Activated gamma-delta T cell treated with Interleukin-2 at 50 U/mL for 16 hours (primary cell): ENCODE measurements around the gene BSG.
"Not testable (repeated sequence)": the region's sequence is repeated elsewhere in the genome, so short reads cannot be mapped to it uniquely, and the experiment has no call there.

Experiments used
- DNase-seq: peaks from one replicate; pipeline ENCODE4 v3.0.0-alpha.2; 2020

Gene BSG

DNA sequence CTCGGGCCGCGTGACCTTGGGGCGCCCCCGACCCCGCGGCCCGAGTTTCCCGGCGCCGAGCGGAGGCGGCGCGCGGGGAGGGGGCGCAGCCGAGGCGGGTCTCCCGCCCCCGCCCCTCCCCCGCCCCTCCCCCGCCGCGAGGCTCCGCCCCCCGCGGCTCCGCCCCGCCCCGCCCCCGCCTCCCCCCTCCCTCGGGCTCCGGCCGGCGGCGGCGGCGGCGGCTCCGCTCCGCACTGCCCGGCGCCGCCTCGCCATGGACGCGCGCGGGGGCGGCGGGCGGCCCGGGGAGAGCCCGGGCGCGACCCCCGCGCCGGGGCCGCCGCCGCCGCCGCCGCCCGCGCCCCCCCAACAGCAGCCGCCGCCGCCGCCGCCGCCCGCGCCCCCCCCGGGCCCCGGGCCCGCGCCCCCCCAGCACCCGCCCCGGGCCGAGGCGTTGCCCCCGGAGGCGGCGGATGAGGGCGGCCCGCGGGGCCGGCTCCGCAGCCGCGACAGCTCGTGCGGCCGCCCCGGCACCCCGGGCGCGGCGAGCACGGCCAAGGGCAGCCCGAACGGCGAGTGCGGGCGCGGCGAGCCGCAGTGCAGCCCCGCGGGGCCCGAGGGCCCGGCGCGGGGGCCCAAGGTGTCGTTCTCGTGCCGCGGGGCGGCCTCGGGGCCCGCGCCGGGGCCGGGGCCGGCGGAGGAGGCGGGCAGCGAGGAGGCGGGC lies 17.4 kb downstream of the BSG start, which contains the start of gene HCN2:
Gene HCN2, plus strand, starts transcription at position 189 of the 703 bp plus-strand sequence. Its CDS starts 65 bp downstream, at position 254.
- DNase-seq: no peak

DNA sequence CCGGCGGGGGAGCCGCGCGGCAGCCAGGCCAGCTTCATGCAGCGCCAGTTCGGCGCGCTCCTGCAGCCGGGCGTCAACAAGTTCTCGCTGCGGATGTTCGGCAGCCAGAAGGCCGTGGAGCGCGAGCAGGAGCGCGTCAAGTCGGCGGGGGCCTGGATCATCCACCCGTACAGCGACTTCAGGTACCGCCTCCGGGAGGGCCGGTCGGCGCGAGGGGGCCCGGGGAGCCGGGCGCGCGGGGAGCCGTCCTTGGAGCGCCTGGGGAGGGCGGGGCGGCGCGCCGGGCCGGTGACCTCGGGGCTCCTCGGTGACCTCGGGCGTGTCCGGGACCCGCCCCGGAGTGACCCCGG lies 18.0 kb downstream of the BSG start:
- no peak for DNase-seq

DNA sequence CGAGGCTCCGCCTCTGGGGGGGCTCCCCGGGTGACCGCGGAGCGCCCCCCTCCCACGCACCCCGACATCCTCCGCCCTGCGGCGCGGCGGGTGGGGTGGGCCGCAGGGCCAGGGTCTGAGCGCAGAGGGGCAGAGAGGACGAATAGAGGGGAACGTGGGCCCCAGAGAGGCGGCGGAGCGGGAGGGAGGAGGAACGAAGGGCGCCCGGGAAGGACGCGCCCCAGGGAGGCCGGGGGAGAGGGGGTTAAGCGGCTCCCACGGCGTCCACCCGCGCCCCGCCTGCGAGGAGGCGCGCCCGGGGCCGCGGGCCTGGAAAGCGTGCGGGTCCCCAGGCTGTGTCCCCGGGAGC lies 18.3 kb downstream of the BSG start:
- DNase-seq: no peak

DNA sequence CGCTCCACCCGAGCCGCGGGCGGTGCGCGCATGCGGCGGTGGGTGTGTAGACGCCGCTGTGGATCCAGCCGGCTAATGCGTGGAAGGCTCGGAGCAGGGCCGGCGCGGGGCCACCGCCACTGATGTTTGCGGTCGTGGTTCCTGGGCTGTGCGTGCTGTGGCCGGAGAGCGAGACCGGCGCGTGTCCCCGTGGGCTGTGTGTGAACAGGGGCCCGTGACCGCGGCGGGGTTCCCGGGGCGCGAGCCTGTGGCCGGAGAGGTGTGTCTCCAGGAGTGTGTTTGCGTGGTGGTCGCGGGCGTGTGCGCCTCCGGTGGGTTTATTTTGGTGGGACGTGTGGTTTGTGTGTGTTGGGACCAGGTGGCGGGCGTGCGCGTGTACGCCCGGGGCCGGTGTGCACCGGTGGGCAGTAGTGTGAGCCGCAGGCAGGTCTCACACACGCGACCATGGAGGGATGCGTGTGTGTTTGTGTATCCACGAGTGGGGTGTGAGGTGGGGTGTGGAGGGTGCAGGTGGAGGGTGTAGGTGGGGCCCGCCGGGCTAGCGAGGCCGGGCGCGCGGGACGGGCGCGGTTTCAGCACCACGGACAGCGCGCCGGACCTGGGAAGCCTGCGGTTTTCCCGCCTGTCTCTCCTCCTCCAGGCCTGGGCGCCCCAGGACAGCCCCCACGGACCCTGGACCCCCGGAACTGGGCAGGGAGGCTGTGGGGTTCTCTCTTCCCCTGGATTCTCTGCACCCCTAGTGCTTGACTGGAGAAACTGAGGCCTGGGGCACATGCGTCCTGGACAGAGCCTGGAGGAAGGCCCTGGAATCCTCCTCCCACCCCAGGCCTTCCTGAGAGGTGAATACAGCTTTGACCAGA lies 18.9 kb downstream of the BSG start:
- no peak for DNase-seq

DNA sequence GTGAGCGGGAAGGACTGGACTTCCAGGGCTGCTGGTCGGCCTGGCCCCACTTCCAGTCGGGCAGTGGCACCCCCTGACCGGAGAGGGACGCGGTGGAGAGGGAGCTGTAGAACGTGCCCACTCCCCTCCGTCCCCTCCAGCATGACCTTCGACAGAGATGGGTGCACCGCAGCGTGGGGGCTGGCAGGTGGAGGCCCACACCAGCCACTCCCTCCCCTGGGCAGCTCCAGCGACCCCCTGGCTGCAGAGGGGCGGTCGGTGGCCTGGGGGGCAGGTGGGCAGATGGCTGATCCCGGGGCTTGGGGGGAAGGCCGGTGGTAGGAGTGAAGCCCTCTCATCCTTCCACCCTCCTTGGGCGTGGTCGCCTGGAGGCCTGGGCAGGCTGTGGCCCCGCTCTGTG lies 19.7 kb downstream of the BSG start:
- no peak for DNase-seq

DNA sequence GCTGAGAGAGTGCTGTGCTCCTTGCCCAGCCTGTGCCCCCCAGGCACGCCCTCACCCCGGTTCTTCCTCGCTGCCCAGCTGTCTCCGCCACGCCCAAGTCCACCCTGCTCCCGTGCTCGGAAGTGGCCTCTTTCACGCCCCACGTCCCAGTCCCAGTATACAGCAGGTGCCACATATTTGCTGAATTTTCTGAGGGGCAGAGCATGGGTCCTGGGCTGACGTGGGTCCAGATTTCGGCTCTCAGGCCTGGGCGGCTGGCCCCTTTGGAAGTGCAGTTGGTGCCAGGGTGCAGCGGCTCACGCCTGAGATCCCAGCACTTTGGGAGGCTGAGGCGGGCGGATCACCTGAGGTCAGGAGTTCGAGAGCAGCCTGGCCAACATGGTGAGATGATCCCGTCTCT lies 20.7 kb downstream of the BSG start:
- DNase-seq: no peak

DNA sequence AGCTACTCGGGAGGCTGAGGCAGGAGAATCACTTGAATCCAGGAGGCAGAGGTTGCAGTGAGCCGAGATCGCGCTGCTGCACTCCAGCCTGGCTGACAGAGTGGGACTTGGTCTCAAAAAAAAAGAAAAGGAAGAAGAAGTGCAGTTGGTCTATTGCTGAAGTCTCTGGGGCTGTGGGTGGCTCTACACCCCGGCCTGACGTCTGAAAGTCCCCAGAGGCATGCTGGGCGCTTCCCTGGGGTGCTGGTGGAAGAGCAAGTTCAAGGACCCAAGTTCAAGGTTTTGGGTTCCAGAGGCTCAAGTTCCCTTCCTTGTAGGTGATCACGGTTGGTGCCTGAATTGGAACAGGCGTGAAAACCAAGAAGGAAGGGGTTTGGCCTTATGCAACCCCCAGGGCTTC lies 21.1 kb downstream of the BSG start:
- DNase-seq: no peak

DNA sequence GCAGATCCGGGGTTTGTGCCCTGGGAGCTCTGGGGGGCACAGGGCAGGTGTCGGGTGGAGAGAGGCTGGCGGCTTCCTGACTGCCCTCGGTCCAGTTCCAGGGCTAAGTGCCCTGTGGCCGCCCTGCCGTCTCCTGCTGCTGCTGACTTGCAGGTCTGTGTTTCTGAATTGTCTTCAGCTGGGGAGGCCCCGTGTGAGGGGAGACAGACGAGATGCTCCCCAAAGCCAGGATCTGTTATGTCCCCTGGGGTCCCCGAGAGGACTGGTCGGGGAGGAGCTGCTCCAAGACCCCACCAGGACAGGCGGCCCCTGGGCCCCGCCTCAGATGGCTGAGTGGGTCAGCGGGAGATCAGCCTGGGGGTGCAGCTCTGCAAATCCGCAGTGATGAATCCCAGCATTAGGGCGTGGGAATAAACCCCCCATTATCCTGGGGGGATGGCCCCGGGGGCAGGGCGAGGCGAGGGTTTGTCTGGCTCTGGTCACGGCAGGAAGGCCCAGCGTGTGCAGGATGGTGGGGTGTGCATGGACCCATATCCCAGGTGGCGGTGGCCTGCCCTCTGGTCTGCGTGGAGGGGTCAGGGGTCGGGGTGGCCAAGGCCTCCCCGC lies 22.0 kb downstream of the BSG start:
- DNase-seq: no peak

DNA sequence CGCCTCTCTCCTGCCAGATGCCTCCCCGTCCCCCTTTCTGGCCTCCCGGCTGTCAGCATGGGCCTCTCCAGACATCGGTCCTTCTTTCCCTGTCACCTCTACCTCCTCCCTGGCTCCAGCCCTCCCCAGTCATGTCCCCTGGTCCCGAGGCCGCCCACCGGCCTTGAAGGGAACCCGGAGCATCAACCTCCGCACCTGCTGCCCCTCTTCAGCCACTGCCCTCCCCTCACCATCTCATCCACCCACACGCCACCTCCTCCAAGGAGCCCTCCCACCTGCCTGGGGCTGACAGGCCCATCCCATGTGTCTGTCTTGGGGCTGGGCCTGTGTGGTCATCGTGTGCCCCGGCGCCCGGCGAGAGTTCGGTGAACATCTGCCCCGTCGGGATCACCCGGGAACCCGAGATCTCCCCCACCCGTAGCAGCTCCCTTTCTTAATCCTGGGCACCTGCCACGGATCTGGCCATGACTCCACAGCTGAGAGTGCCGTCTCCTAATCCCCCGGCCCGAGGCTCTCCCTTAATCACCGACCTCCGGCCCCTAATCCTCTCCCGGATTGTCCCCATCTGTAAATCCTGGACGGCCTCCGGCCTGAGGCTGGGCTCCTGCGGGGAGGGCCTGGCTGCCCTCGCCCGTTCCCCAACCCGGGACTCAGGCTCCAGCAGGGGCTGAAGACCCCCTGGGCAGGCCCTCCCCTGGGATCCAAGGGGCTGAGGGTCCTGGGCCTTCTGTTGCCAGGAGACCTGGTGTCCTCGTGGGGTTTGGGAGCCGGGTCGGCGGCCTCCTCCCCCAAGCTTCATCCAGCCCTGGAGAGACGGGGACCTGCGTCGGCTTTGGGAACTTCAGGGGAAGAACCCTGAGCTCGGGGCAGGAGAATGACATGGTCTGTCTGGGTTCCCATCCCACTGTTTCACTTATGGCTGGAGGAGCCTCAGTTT lies 23.2 kb downstream of the BSG start:
- no peak for DNase-seq

DNA sequence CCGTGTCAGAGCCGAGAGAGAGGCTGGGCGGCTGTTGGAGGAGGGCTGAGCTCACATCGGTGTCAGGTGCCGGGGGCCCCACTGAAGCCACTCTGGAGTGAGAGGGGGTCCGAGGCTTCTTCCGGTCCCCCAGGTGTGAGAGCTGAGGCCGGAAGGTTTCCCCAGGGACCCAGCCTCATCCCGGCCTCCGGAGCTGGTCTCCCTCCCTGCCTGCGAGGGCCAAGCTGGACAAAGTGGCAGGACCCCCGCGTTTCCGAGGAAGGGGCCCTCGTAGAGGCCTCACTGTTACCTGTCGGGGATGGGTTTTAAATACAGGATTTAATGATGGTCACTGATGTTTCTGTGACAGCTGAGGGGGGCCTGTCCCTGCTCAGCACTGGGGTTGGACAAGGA lies 23.9 kb downstream of the BSG start:
- DNase-seq: no peak

DNA sequence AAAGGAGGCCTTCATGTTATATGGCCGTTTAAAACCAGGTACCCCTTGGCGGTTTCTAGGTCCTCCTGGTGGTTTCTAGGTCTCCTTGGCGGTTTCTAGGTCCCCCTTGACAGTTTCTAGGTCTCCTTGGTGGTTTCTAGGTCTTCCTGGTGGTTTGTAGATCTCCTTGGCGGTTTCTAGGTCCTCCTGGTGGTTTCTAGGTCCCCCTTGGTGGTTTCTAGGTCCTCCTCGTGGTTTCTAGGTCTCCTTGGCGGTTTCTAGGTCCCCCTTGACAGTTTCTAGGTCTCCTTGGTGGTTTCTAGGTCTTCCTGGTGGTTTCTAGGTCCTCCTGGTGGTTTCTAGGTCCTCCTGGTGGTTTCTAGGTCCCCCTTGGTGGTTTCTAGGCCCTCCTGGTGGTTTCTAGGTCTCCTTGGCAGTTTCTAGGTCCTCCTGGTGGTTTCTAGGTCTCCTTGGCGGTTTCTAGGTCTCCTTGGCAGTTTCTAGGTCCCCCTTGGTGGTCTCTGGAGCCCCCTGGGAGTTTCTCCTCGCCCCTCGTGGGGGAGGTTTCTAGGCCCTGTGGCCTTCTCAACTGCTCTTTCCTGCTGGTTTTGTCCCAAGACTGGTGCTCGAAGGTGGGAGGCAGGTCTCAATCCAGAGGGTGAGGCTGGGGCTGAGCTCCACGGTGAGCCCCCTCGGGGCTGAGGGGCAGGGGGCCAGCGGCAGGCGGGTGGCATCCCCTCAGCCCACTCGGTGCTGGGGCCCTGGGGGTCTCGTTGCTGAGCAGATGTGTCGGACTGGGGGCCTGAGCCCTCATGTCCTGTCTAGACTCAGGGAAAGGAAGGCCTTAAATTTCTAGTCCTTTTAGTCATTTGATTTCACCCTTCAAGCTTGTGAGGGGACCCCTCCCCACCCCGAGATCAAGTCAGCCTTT lies 25.3 kb downstream of the BSG start:
- DNase-seq: no peak

DNA sequence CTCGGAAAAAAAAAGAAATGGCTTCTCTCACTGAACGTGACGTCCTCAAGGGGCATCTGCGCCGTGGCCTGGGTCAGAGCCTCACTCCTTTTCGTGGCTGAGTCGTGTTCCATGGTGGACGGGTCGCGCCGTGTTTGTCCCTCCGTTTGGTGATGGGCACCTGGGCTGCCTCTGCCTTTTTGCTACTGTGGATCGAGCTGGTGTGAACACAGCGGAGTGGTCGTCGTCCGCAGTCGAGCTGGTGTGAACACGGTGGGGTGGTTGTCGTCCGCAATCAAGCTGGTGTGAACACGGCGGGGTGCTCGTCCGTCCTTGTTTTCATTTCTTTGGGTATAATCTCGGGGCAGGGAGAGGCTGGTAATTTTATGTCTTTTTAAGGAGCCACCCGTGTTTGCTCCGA lies 28.9 kb downstream of the BSG start:
- no peak for DNase-seq

DNA sequence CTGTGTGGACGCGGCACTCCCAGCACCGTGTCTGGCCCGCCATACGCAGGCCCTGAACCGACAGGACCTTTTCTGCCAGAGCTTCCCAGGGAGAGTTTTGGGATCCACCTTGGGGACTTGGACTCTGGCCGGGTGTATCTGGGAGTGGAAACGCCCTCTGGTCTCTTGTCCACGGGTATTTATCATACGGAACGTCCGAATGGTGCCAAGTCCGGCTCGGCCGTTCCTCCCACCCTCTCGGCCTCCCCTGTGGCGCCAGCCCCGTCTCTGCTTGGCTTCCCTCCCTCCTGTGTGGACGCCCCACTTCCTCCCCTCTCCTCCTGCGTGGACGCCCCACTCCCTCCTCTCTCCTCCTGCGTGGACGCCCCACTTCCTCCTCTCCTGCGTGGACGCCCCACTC lies 29.4 kb downstream of the BSG start:
- no peak for DNase-seq

DNA sequence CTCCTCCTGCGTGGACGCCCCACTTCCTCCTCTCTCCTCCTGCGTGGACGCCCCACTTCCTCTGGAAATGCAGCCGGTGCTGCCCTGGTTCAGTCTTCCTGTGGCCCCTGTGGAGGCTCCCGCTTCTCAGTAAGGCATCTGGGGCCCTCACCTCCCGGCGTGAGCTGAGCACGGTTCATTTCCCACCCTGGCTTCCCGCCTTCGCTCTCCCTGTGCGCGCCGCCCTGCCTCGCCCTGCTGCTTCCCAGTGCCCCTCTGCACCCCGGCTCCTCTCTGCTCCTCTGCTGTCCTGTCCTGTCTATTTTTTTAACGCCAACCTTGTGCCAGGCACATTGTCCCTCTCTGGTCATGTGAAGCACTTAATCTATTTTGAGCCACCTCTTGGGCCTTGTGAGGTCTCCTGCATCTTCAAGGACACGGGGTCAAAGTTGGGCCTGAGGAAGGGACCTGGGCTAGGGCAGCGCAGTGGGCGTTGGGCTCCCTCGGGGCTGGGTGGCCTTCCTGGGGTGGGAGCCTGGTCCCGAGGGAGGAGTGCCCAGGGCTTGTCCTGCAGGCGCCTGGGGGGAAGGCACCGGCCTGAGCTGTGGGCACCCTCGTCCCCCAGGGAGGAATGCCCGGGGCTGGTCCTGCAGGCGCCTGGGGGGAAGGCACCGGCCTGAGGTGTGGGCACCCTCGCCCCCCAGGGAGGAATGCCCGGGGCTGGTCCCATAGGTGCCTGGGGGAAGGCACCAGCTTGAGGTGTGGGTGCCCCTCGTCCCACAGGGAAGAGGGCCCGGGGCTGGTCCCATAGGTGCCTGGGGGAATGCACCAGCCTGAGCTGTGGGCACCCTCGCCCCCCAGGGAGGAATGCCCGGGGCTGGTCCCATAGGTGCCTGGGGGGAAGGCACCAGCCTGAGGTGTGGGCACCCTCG lies 30.2 kb downstream of the BSG start:
- DNase-seq: no peak

DNA sequence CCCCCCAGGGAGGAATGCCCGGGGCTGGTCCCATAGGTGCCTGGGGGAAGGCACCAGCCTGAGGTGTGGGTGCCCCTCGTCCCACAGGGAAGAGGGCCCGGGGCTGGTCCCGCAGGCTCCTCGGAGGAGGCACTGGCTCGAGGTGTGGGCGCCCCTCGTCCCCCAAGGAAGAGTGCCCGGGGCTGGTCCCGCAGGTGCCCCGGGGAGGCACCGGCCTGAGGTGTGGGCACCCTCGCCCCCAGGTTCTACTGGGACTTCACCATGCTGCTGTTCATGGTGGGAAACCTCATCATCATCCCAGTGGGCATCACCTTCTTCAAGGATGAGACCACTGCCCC lies 30.9 kb downstream of the BSG start:
- DNase-seq: not testable (repeated sequence)

DNA sequence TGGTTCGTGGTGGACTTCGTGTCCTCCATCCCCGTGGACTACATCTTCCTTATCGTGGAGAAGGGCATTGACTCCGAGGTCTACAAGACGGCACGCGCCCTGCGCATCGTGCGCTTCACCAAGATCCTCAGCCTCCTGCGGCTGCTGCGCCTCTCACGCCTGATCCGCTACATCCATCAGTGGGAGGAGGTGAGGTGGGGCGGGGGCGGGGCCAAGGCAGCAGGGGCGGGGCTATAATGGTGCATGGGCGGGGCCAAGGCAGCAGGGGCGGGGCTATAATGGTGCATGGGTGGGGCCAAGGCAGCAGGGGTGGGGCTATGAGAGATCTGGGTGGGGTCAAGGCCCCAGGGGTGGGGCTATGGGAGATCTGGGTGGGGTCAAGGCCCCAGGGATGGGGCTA lies 31.4 kb downstream of the BSG start:
- DNase-seq: not testable (repeated sequence)

DNA sequence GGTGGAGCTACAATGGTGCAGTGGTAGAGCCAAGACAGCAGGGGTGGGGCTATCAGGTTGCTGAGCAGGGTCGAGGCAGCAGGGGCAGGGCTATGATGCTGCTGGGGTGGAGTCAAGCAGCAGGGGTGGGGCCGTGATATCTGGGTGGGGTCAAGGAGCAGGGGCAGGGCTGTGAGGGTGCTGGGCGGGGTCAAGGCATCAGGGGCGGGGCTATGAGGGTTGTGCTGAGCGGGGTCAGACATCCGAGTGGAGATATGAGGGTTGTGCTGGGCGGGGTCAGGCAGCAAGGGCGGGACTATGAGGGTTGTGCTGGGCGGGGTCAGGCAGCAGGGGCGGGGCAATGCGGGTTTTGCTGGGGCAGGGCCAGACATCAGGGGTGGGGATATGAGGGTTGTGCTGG lies 32.0 kb downstream of the BSG start:
- DNase-seq: no peak

DNA sequence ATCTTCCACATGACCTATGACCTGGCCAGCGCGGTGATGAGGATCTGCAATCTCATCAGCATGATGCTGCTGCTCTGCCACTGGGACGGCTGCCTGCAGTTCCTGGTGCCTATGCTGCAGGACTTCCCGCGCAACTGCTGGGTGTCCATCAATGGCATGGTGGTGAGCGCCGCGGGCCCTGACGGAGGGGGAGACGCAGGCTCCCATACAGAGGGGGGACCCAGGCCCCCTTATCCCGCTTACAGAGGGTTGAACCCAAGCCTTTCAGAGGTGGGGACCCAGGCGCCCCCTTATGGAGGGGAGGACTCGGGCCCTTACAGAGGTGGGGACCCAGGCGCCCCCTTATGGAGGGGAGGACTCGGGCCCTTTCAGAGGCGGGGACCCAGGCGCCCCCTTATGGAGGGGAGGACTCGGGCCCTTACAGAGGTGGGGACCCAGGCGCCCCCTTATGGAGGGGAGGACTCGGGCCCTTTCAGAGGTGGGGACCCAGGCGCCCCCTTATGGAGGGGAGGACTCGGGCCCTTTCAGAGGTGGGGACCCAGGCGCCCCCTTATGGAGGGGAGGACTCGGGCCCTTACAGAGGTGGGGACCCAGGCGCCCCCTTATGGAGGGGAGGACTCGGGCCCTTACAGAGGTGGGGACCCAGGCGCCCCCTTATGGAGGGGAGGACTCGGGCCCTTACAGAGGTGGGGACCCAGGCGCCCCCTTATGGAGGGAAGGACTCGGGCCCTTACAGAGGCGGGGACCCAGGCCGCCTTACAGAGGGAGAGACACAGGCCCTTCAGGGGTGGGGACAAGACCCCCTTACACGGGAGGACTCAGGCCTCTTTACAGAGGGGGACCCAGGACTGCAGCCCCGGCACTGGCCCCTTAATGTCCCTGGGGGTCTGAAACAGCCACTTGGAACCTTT lies 32.9 kb downstream of the BSG start:
- DNase-seq: not testable (repeated sequence)

DNA sequence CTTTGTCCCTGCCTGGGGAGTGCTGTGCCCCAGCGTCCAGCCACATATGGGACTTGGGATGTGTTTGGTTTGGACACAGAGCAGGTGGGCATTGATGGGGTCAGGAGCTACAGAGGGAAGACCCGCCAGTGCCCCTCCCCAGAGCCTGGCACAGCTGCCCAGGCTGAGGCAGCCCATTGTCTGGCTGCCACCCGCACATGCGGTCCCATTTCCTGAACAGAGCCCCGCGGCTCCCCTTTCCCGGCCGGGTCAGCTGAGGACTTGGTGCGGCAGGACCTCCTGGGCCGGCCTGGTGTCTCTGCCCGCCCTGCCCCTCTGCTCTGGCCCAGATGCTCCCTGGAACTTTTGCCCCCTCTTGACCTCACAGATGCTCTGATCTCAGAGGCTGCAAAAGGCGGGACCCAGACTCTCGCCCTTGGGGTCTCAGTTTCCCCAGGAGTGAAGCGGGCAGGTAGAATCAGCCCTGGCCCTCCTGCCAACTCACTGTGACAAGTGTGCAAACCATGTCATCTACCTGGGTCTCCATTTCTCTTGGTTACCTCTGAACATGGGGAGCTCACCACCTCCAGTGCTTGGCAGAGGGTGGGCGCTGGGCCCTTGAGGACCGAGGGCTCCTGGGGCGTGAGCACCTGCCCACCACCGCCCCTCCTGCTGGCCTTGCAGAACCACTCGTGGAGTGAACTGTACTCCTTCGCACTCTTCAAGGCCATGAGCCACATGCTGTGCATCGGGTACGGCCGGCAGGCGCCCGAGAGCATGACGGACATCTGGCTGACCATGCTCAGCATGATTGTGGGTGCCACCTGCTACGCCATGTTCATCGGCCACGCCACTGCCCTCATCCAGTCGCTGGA lies 35.1 kb downstream of the BSG start:
- DNase-seq: no peak
